HepG2 (cell line): Measurements from ENCODE around the gene COA7.

Experiments used
- NR2F1 ChIP-seq, 2 experiments: fragments of 450-650 bp in 1 of 2; formaldehyde crosslinking in 1 of 2; IDR thresholded peaks; 2 replicates each; pipeline versions ENCODE4 v1.5.0 to v1.6.1; 2016 to 2020; ENCODE audit warnings: mild to moderate bottlenecking in 1 of 2, missing compliant biosample characterization in 1 of 2, missing genetic modification reagents in 1 of 2, moderate library complexity in 1 of 2
- TCF12 ChIP-seq, 2 experiments: fragments of 450-650 bp in 1 of 2; sonication (generic) in 1 of 2; formaldehyde crosslinking in 1 of 2; IDR thresholded peaks; 2 replicates each; pipeline versions ENCODE4 v1.6.1 to v1.8.0; 2017 to 2022; ENCODE audit warnings: antibody characterized with exemption in 1 of 2, mild to moderate bottlenecking in 1 of 2, missing genetic modification reagents in 1 of 2, moderate library complexity in 1 of 2
- ZNF782 ChIP-seq: sonication (generic); formaldehyde crosslinking; IDR thresholded peaks from 2 replicates; pipeline ENCODE4 v1.4.0; 2020; ENCODE audit warnings: missing genetic modification reagents, mild to moderate bottlenecking, borderline replicate concordance

DNA sequence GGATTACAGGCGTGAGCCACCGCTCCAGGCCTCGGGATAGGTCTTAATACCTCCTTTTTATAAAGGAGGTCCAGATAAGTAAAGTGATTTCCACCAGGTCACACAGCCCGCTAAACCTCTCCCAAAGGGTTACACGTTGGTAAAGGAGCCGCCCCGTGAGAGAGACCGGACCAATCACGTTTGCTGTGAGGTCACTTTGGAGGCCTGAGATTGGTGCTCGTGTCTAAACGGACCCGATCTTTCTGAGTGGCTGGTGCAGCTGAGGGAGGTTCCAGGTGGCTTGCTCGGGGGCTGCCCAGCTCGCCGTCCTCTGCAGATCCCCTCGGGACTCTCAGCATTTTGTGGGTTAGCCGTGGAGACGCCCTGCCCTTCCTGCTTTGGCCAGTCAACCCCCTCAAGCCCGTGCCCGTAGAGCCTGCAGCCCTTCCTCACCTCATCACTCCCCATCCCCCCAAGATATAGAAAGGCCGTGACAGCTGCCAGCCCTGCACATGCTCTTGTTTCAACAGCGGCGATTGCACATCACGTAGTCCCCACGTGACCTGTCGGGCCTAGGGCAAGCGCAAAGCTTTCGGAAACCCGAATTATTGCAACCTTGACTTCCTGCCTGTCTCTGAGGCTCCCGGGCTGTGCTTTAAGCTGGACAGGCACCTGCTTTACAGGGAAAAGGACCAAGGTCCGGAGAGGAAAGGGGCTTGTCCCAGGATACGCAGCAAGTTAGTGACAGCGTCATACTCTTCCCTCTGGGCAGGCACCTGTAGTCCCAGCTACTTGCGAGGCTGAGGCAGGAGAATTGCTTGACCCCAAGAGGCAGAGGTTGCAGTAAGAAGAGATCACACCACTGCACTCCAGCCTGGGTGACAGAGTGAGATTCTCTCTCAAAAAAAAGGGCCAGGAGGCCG lies 5.0 kb upstream of the COA7 start:
- TF ChIP-seq ZNF782 (CRISPR knock-in tag) (peak; percentile 94; the same call in 1 of the 2 replicates), NR2F1 (CRISPR knock-in tag; IDR thresholded peaks at IDR 0.05) (no peak), TCF12 (IDR thresholded peaks at IDR 0.05) (no peak), TCF12 (CRISPR knock-in tag; IDR thresholded peaks at IDR 0.05) (peak; percentile 20; the same call in 1 of the 2 replicates)
